Measurements from ENCODE around the gene NBPF1. TPM values are rescaled to one million over a fixed set of nuclear protein-coding genes. Genes with fewer than 3 reads are reported as not detected.
"Not testable (repeated sequence)": the region's sequence is repeated elsewhere in the genome, so short reads cannot be mapped to it uniquely, and the experiment has no call there.

Gene NBPF1
- total RNA-seq, 3 donors from 2014 or later: 80.2 to 169 (median 104) TPM

- H3K4me3 ChIP-seq; DNase-seq; intact Hi-C loops (cut with DNase I, micrococcal nuclease); H3K36me3 ChIP-seq (ENCODE audit: low read depth); H3K9me3 ChIP-seq: not testable (repeated sequence)
- H3K4me1 ChIP-seq (ENCODE audit: low read depth): peaks cover 16% of the 10 kb centered on the region
- ATAC-seq: peak; percentile 67
Measured at GRCh38 chr1:16602336-16603011, 10.9 kb downstream of the NBPF1 start.

GRCh38 chr1:16600855-16601786 lies 12.2 kb downstream of the NBPF1 start:
- H3K36me3 ChIP-seq (ENCODE audit: low read depth); DNase-seq; H3K4me3 ChIP-seq; H3K9me3 ChIP-seq; intact Hi-C loops (cut with DNase I, micrococcal nuclease): not testable (repeated sequence)
- H3K4me1 ChIP-seq (ENCODE audit: low read depth): peaks cover 16% of the 10 kb centered on the region
- ATAC-seq: peak; percentile 99

- H3K4me3 ChIP-seq; intact Hi-C loops (cut with DNase I, micrococcal nuclease); DNase-seq; H3K9me3 ChIP-seq; H3K36me3 ChIP-seq (ENCODE audit: low read depth); ATAC-seq; H3K4me1 ChIP-seq (ENCODE audit: low read depth): not testable (repeated sequence)
Measured at GRCh38 chr1:16599326-16599725, 14.0 kb downstream of the NBPF1 start.

GRCh38 chr1:16595216-16595615 lies 18.1 kb downstream of the NBPF1 start:
- ATAC-seq; H3K36me3 ChIP-seq (ENCODE audit: low read depth); H3K4me3 ChIP-seq; H3K9me3 ChIP-seq; intact Hi-C loops (cut with DNase I, micrococcal nuclease); DNase-seq; H3K4me1 ChIP-seq (ENCODE audit: low read depth): not testable (repeated sequence)

GRCh38 chr1:16591845-16592244 lies 21.5 kb downstream of the NBPF1 start:
- H3K4me1 ChIP-seq (ENCODE audit: low read depth); H3K4me3 ChIP-seq; H3K9me3 ChIP-seq; ATAC-seq; H3K36me3 ChIP-seq (ENCODE audit: low read depth); intact Hi-C loops (cut with DNase I, micrococcal nuclease): not testable (repeated sequence)
- DNase-seq: peak in 1 of 3 donors; percentile 21

- H3K9me3 ChIP-seq; H3K4me1 ChIP-seq (ENCODE audit: low read depth); DNase-seq; H3K36me3 ChIP-seq (ENCODE audit: low read depth); H3K4me3 ChIP-seq; intact Hi-C loops (cut with DNase I, micrococcal nuclease); ATAC-seq: not testable (repeated sequence)
Measured at GRCh38 chr1:16588081-16588480, 25.3 kb downstream of the NBPF1 start.

GRCh38 chr1:16587639-16588038 lies 25.7 kb downstream of the NBPF1 start:
- H3K36me3 ChIP-seq (ENCODE audit: low read depth); H3K4me3 ChIP-seq; H3K4me1 ChIP-seq (ENCODE audit: low read depth); H3K9me3 ChIP-seq; intact Hi-C loops (cut with DNase I, micrococcal nuclease); ATAC-seq; DNase-seq: not testable (repeated sequence)

GRCh38 chr1:16565324-16565723 lies 48.0 kb downstream of the NBPF1 start:
- DNase-seq; intact Hi-C loops (cut with DNase I, micrococcal nuclease): not testable (repeated sequence)

GRCh38 chr1:16561035-16561434 lies 52.3 kb downstream of the NBPF1 start:
- ATAC-seq; intact Hi-C loops (cut with DNase I, micrococcal nuclease); H3K36me3 ChIP-seq (ENCODE audit: low read depth); H3K4me3 ChIP-seq; H3K9me3 ChIP-seq; H3K4me1 ChIP-seq (ENCODE audit: low read depth); DNase-seq: not testable (repeated sequence)

More at GRCh38 chr1:16565324-16565723, 48.0 kb downstream of the NBPF1 start:
- not testable (repeated sequence) for H3K4me3 ChIP-seq; H3K4me1 ChIP-seq (ENCODE audit: low read depth); H3K36me3 ChIP-seq (ENCODE audit: low read depth); H3K9me3 ChIP-seq; ATAC-seq

GRCh38 chr1:16560498-16560897 lies 52.9 kb downstream of the NBPF1 start:
- ATAC-seq; H3K36me3 ChIP-seq (ENCODE audit: low read depth); H3K4me1 ChIP-seq (ENCODE audit: low read depth); intact Hi-C loops (cut with DNase I, micrococcal nuclease); DNase-seq; H3K4me3 ChIP-seq; H3K9me3 ChIP-seq: not testable (repeated sequence)

- intact Hi-C loops (cut with DNase I, micrococcal nuclease): not testable (repeated sequence)
Measured at GRCh38 chr1:16559688-16560087, 53.7 kb downstream of the NBPF1 start.

GRCh38 chr1:16557034-16557433 lies 56.3 kb downstream of the NBPF1 start:
- H3K36me3 ChIP-seq (ENCODE audit: low read depth); intact Hi-C loops (cut with DNase I, micrococcal nuclease); ATAC-seq; DNase-seq; H3K4me3 ChIP-seq; H3K4me1 ChIP-seq (ENCODE audit: low read depth); H3K9me3 ChIP-seq: not testable (repeated sequence)

More at GRCh38 chr1:16559688-16560087, 53.7 kb downstream of the NBPF1 start:
- H3K9me3 ChIP-seq; H3K36me3 ChIP-seq (ENCODE audit: low read depth); H3K4me1 ChIP-seq (ENCODE audit: low read depth); H3K4me3 ChIP-seq; ATAC-seq; DNase-seq: not testable (repeated sequence)

- H3K36me3 ChIP-seq (ENCODE audit: low read depth); H3K9me3 ChIP-seq; intact Hi-C loops (cut with DNase I, micrococcal nuclease); ATAC-seq; H3K4me1 ChIP-seq (ENCODE audit: low read depth); H3K4me3 ChIP-seq; DNase-seq: not testable (repeated sequence)
Measured at GRCh38 chr1:16553244-16553643, 60.1 kb downstream of the NBPF1 start.

- H3K36me3 ChIP-seq (ENCODE audit: low read depth); H3K4me1 ChIP-seq (ENCODE audit: low read depth); intact Hi-C loops (cut with DNase I, micrococcal nuclease); DNase-seq; H3K4me3 ChIP-seq; ATAC-seq; H3K9me3 ChIP-seq: not testable (repeated sequence)
Measured at GRCh38 chr1:16550212-16550918, 63.0 kb downstream of the NBPF1 start.
